ENCODE results near the gene HTT. TPM values are rescaled to one million over a fixed set of nuclear protein-coding genes. Genes with fewer than 3 reads are reported as not detected.

Gene HTT
- total and polyA plus RNA-seq, 2 of the 13 experiments (the other 11 are each of a cell fraction or from before 2014, with no cell fraction given): 17.5 to 19.5 TPM

- TF ChIP-seq ZNF232 (CRISPR knock-in tag; IDR thresholded peaks at IDR 0.05; ENCODE audit: borderline replicate concordance) (0 out of 2 replicates have a peak, but pooled peaks have one; percentile 55), KAT8 (CRISPR knock-in tag; IDR thresholded peaks at IDR 0.05) (0 out of 2 replicates have a peak, but pooled peaks have one; percentile 53), ZNF510 (CRISPR knock-in tag; IDR thresholded peaks at IDR 0.05; ENCODE audit: low read depth) (no peak), FOXK1 (CRISPR knock-in tag; IDR thresholded peaks at IDR 0.05; ENCODE audit: borderline replicate concordance, low read depth) (no peak), HMG20A (CRISPR knock-in tag; IDR thresholded peaks at IDR 0.05; ENCODE audit: borderline replicate concordance) (no peak), TFAP4 (IDR thresholded peaks at IDR 0.05; ENCODE audit: borderline replicate concordance, low read depth) (peak; percentile 74; the same call in 1 of the 2 replicates), ZNF710 (CRISPR knock-in tag; IDR thresholded peaks at IDR 0.05; ENCODE audit: borderline replicate concordance) (no peak), KLF13 (CRISPR knock-in tag; IDR thresholded peaks at IDR 0.05) (no peak), SOX5 (CRISPR knock-in tag; IDR thresholded peaks at IDR 0.05; ENCODE audit: borderline replicate concordance) (no peak), THAP9 (CRISPR knock-in tag; IDR thresholded peaks at IDR 0.05; ENCODE audit: borderline replicate concordance) (peak; percentile 56; the same call in 1 of the 2 replicates), RXRA (CRISPR knock-in tag; IDR thresholded peaks at IDR 0.05) (peak; percentile 18; the same call in 1 of the 2 replicates), PHF5A (CRISPR knock-in tag; IDR thresholded peaks at IDR 0.05; ENCODE audit: low read depth, unreplicated experiment) (no peak), PHF8 (CRISPR knock-in tag; IDR thresholded peaks at IDR 0.05) (peak; percentile 55), TEAD3 (CRISPR knock-in tag; optimal IDR thresholded peaks at IDR 0.05; ENCODE audit: borderline replicate concordance) (peak; percentile 19), DRAP1 (CRISPR knock-in tag; IDR thresholded peaks at IDR 0.05) (0 out of 2 replicates have a peak, but pooled peaks have one; percentile 39), ZNF687 (CRISPR knock-in tag; IDR thresholded peaks at IDR 0.05) (peak; percentile 72), ZFY (CRISPR knock-in tag; IDR thresholded peaks at IDR 0.05) (peak; percentile 47; the same call in 1 of the 2 replicates)
These were observed 38.1 kb upstream of the HTT start (continued) for GRCh38 chr4:3036131-3036952.

All from HepG2 (cell line).